GM23338 (cell line): ENCODE results near the gene SFTA2. TPM values are rescaled to one million over a fixed set of nuclear protein-coding genes. Genes with fewer than 3 reads are reported as not detected.

ENCODE experiments used
- ATAC-seq: fragments of 200-7000 bp; cut with Tn5 transposase; 3 replicates; pipeline ENCODE4 v1.9.1; 2020
- DNase-seq: peaks from one replicate; pipeline ENCODE4 v3.0.0-alpha.2; 2015; ENCODE audit warnings: low spot score
- H2AFZ ChIP-seq: fragments of 200-600 bp; sonication (generic); 2 replicates; pipeline ENCODE4 v1.8.0; 2016; ENCODE audit warnings: antibody characterized with exemption, mild to moderate bottlenecking, moderate library complexity
- H3F3A ChIP-seq: fragments of 200-600 bp; sonication (generic); replicated peaks from 2 replicates; pipeline ENCODE4 v1.8.0; 2017; ENCODE audit warnings: antibody characterized with exemption, mixed run types, low read depth
- H3K27ac ChIP-seq: fragments of 200-600 bp; sonication (generic); 2 replicates; pipeline ENCODE4 v1.6.1; 2016; ENCODE audit warnings: low read depth
- H3K27me3 ChIP-seq: fragments of 200-600 bp; sonication (generic); 2 replicates; pipeline ENCODE4 v1.8.0; 2016; ENCODE audit warnings: mild to moderate bottlenecking, mixed run types, moderate library complexity; ENCODE audit not compliant: insufficient read depth
- H3K36me3 ChIP-seq: fragments of 200-600 bp; sonication (generic); 2 replicates; pipeline ENCODE4 v1.8.0; 2016; ENCODE audit warnings: mild to moderate bottlenecking; ENCODE audit not compliant: insufficient read depth
- H3K4me1 ChIP-seq: fragments of 200-600 bp; sonication (generic); 2 replicates; pipeline ENCODE4 v1.8.0; 2016; ENCODE audit warnings: mild to moderate bottlenecking, moderate library complexity; ENCODE audit not compliant: insufficient read depth
- H3K4me2 ChIP-seq: fragments of 200-600 bp; sonication (generic); 2 replicates; pipeline ENCODE4 v1.7.1; 2017; ENCODE audit warnings: mixed run types
- H3K4me3 ChIP-seq: fragments of 200-600 bp; sonication (generic); 2 replicates; pipeline ENCODE4 v1.6.1; 2016; ENCODE audit warnings: mixed run types
- H3K79me2 ChIP-seq: fragments of 200-600 bp; sonication (generic); replicated peaks from 2 replicates; pipeline ENCODE4 v1.8.0; 2017; ENCODE audit warnings: mild to moderate bottlenecking; ENCODE audit not compliant: insufficient read depth
- H3K9me2 ChIP-seq: fragments of 200-600 bp; sonication (generic); 2 replicates; pipeline ENCODE4 v1.8.0; 2017; ENCODE audit not compliant: insufficient read depth
- H4K20me1 ChIP-seq: fragments of 200-600 bp; sonication (generic); replicated peaks from 2 replicates; pipeline ENCODE4 v1.8.0; 2017; ENCODE audit warnings: mild to moderate bottlenecking; ENCODE audit not compliant: insufficient read depth
- H3K27ac Mint-ChIP-seq: 2 replicates; pipeline ENCODE4 v1.8.0; 2020; ENCODE audit warnings: inconsistent platforms, mild to moderate bottlenecking, moderate library complexity, mixed read lengths
- H3K27me3 Mint-ChIP-seq: 3 replicates; pipeline ENCODE4 v1.8.0; 2022; ENCODE audit warnings: low read depth, mild to moderate bottlenecking, moderate library complexity, mixed read lengths, inconsistent platforms; ENCODE audit not compliant: insufficient read depth, poor library complexity
- H3K36me3 Mint-ChIP-seq: 3 replicates; pipeline ENCODE4 v1.8.0; 2021; ENCODE audit warnings: low read depth, mild to moderate bottlenecking, inconsistent platforms, moderate library complexity, mixed read lengths
- H3K4me1 Mint-ChIP-seq: 3 replicates; pipeline ENCODE4 v1.8.0; 2020; ENCODE audit warnings: mild to moderate bottlenecking, inconsistent platforms, mixed read lengths
- H3K4me3 Mint-ChIP-seq: 3 replicates; pipeline ENCODE4 v1.8.0; 2021; ENCODE audit warnings: moderate library complexity, mild to moderate bottlenecking, inconsistent platforms, mixed read lengths
- H3K9me3 Mint-ChIP-seq: 3 replicates; pipeline ENCODE4 v1.8.0; 2020; ENCODE audit warnings: moderate library complexity, mild to moderate bottlenecking, inconsistent platforms, mixed read lengths
- CREB1 ChIP-seq: fragments of 250-450 bp; sonication (Bioruptor Pico); IDR thresholded peaks from 2 replicates; pipeline ENCODE4 v1.5.0; 2020; ENCODE audit warnings: low read depth, mild to moderate bottlenecking, moderate library complexity
- EZH2 ChIP-seq: fragments of 200-600 bp; sonication (generic); IDR thresholded peaks from one replicate; pipeline ENCODE4 v1.8.0; 2017; ENCODE audit warnings: antibody characterized with exemption, mild to moderate bottlenecking, low read depth; ENCODE audit not compliant: unreplicated experiment
- EZH2phosphoT487 ChIP-seq: fragments of 200-600 bp; sonication (generic); IDR thresholded peaks from one replicate; pipeline ENCODE4 v1.8.1; 2018; ENCODE audit warnings: antibody characterized with exemption; ENCODE audit not compliant: unreplicated experiment
- JUNB ChIP-seq: IDR thresholded peaks from one replicate; pipeline ENCODE4 v1.6.1; 2016; ENCODE audit warnings: antibody characterized with exemption; ENCODE audit not compliant: unreplicated experiment
- REST ChIP-seq: IDR thresholded peaks from one replicate; pipeline ENCODE4 v1.6.1; 2018; ENCODE audit warnings: antibody characterized with exemption; ENCODE audit not compliant: unreplicated experiment
- STAT1 ChIP-seq: IDR thresholded peaks from one replicate; pipeline ENCODE4 v1.6.1; 2016; ENCODE audit warnings: antibody characterized with exemption; ENCODE audit not compliant: unreplicated experiment
- polyA plus RNA-seq: library from polyadenylated mRNA; unstranded; fragments of >200 nt; fragmentation: Nextera tagmentation; extraction: Ambion mirVana; gene quantifications from 2 replicates; pipeline ENCODE4 v1.2.1, GENCODE V29; 2016
- total RNA-seq: library from RNA; depleted of rRNA; stranded (reverse); fragments of >200 nt; shearing (Covaris generic); gene quantifications from 2 replicates; pipeline ENCODE4 v1.2.3, GENCODE V29; 2014
- TF ChIP-seq, protein P1 (sequence below): IDR thresholded peaks from 2 replicates; pipeline ENCODE4 v1.6.1; 2016; ENCODE audit warnings: antibody characterized with exemption
- TF ChIP-seq, protein P2 (sequence below): fragments of 250-450 bp; sonication (Bioruptor Pico); IDR thresholded peaks from 2 replicates; pipeline ENCODE4 v1.5.0; 2020; ENCODE audit warnings: mild to moderate bottlenecking, moderate library complexity

SFTA2 gene
- total and polyA plus RNA-seq, 2 experiments from 2014 or later: not detected

DNA sequence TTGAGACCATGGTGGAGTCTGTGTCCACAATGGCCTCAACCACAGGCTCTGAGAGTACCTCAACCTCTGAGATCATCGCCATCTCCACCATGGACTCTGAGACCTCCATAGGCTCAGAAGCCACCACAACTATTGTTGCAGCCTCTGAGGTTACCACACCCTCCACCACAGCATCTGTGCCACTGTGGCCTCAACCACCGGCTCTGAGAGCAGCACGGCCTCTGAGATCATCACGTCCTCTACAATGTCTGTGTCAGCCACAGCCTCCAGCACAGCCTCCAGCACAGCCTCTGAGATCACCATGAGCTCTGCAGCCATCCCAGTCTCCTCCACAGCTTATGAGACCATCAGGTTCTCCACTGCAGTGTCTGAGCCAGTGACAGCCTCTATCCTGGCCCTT is 32.1 kb upstream of the SFTA2 start:
- Histone ChIP-seq H2AFZ (no peak overlapping the region), H3F3A (no peaks in the 10 kb centered on the region), H3K4me1 (no peaks in the 10 kb centered on the region), H3K36me3 (no peaks in the 10 kb centered on the region), H3K4me2 (no peak overlapping the region), H3K27me3 (no peaks in the 10 kb centered on the region), H3K27ac (no peak overlapping the region), H3K9me2 (0 out of 2 replicates have a peak, but pooled peaks cover 11% of the 10 kb centered on the region), H4K20me1 (no peaks in the 10 kb centered on the region), H3K79me2 (no peaks in the 10 kb centered on the region), H3K4me3 (no peak overlapping the region)
- Mint-ChIP-seq H3K27ac (no peak overlapping the region), H3K27me3 (peaks cover 1% of the 10 kb centered on the region), H3K4me1 (no peaks in the 10 kb centered on the region; the same call in 2 of the 3 replicates), H3K9me3 (peaks cover 7% of the 10 kb centered on the region), H3K4me3 (no peak overlapping the region), H3K36me3 (no peaks in the 10 kb centered on the region; the same call in 2 of the 3 replicates)
- no peak for TF ChIP-seq STAT1
- TF ChIP-seq, protein P1, sequence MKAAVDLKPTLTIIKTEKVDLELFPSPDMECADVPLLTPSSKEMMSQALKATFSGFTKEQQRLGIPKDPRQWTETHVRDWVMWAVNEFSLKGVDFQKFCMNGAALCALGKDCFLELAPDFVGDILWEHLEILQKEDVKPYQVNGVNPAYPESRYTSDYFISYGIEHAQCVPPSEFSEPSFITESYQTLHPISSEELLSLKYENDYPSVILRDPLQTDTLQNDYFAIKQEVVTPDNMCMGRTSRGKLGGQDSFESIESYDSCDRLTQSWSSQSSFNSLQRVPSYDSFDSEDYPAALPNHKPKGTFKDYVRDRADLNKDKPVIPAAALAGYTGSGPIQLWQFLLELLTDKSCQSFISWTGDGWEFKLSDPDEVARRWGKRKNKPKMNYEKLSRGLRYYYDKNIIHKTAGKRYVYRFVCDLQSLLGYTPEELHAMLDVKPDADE: no peak
- no peak for DNase-seq
- ATAC-seq: no peak

DNA sequence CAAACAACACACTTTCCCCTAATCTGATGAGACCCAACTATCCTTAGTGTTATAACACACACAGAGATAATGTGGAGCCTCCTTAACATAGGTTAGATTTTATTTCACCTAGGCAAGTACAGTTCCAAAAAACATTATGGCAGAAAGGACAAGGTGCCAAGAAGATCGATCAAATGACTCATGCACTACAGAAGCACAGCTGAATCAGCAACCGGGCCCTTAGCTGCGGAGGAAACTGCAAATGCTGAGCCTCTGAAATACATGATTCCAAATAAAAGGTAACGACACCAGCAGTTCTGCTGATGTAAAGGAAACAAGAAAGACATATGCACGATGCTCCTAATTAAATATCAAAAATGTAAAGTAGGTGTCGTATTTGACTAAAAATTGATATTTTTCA is 31.7 kb upstream of the SFTA2 start:
- H3K27me3 Mint-ChIP-seq: peaks cover 1% of the 10 kb centered on the region
- H3K79me2 ChIP-seq: no peaks in the 10 kb centered on the region
- H3K4me3 Mint-ChIP-seq: no peak overlapping the region
- no peak overlapping the region for H3K27ac Mint-ChIP-seq
- ATAC-seq (no peak), DNase-seq (no peak)
- no peak overlapping the region for H3K4me3 ChIP-seq
- H3F3A ChIP-seq: no peaks in the 10 kb centered on the region
- H3K27ac ChIP-seq: no peak overlapping the region
- H3K36me3 Mint-ChIP-seq: no peaks in the 10 kb centered on the region; the same call in 2 of the 3 replicates
- H3K9me3 Mint-ChIP-seq: peaks cover 7% of the 10 kb centered on the region
- H3K27me3 ChIP-seq: no peaks in the 10 kb centered on the region
- H4K20me1 ChIP-seq: no peaks in the 10 kb centered on the region
- H3K4me2 ChIP-seq: no peak overlapping the region
- no peaks in the 10 kb centered on the region; the same call in 2 of the 3 replicates for H3K4me1 Mint-ChIP-seq
- H2AFZ ChIP-seq: no peak overlapping the region
- H3K9me2 ChIP-seq: 0 out of 2 replicates have a peak, but pooled peaks cover 11% of the 10 kb centered on the region
- no peaks in the 10 kb centered on the region for H3K36me3 ChIP-seq
- H3K4me1 ChIP-seq: no peaks in the 10 kb centered on the region
- no peak for TF ChIP-seq CREB1
- TF ChIP-seq, protein P1: no peak
- no peak for TF ChIP-seq EZH2
- no peak for TF ChIP-seq STAT1
- TF ChIP-seq, protein P2, sequence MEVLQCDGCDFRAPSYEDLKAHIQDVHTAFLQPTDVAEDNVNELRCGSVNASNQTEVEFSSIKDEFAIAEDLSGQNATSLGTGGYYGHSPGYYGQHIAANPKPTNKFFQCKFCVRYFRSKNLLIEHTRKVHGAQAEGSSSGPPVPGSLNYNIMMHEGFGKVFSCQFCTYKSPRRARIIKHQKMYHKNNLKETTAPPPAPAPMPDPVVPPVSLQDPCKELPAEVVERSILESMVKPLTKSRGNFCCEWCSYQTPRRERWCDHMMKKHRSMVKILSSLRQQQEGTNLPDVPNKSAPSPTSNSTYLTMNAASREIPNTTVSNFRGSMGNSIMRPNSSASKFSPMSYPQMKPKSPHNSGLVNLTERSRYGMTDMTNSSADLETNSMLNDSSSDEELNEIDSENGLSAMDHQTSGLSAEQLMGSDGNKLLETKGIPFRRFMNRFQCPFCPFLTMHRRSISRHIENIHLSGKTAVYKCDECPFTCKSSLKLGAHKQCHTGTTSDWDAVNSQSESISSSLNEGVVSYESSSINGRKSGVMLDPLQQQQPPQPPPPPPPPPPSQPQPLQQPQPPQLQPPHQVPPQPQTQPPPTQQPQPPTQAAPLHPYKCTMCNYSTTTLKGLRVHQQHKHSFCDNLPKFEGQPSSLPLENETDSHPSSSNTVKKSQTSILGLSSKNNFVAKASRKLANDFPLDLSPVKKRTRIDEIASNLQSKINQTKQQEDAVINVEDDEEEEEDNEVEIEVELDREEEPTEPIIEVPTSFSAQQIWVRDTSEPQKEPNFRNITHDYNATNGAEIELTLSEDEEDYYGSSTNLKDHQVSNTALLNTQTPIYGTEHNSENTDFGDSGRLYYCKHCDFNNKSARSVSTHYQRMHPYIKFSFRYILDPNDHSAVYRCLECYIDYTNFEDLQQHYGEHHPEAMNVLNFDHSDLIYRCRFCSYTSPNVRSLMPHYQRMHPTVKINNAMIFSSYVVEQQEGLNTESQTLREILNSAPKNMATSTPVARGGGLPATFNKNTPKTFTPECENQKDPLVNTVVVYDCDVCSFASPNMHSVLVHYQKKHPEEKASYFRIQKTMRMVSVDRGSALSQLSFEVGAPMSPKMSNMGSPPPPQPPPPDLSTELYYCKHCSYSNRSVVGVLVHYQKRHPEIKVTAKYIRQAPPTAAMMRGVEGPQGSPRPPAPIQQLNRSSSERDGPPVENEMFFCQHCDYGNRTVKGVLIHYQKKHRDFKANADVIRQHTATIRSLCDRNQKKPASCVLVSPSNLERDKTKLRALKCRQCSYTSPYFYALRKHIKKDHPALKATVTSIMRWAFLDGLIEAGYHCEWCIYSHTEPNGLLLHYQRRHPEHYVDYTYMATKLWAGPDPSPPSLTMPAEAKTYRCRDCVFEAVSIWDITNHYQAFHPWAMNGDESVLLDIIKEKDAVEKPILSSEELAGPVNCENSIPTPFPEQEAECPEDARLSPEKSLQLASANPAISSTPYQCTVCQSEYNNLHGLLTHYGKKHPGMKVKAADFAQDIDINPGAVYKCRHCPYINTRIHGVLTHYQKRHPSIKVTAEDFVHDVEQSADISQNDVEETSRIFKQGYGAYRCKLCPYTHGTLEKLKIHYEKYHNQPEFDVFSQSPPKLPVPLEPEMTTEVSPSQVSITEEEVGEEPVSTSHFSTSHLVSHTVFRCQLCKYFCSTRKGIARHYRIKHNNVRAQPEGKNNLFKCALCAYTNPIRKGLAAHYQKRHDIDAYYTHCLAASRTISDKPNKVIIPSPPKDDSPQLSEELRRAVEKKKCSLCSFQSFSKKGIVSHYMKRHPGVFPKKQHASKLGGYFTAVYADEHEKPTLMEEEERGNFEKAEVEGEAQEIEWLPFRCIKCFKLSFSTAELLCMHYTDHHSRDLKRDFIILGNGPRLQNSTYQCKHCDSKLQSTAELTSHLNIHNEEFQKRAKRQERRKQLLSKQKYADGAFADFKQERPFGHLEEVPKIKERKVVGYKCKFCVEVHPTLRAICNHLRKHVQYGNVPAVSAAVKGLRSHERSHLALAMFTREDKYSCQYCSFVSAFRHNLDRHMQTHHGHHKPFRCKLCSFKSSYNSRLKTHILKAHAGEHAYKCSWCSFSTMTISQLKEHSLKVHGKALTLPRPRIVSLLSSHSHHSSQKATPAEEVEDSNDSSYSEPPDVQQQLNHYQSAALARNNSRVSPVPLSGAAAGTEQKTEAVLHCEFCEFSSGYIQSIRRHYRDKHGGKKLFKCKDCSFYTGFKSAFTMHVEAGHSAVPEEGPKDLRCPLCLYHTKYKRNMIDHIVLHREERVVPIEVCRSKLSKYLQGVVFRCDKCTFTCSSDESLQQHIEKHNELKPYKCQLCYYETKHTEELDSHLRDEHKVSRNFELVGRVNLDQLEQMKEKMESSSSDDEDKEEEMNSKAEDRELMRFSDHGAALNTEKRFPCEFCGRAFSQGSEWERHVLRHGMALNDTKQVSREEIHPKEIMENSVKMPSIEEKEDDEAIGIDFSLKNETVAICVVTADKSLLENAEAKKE: no peak
- no peak for TF ChIP-seq REST
- TF ChIP-seq JUNB: no peak
- no peak for TF ChIP-seq EZH2phosphoT487
